ENCODE data around the gene KIAA1217. TPM values are rescaled to one million over a fixed set of nuclear protein-coding genes. Genes with fewer than 3 reads are reported as not detected.

The KIAA1217 gene
- polyA plus RNA-seq, 1 donor from 2014 or later = 0.22 TPM

- Histone ChIP-seq H4K20me1 (ENCODE audit: insufficient read depth) (no peaks in the 10 kb centered on the region), H3F3A (ENCODE audit: insufficient read depth, low read length, poor library complexity, severe bottlenecking) (no peaks in the 10 kb centered on the region), H3K9ac (ENCODE audit: low read length) (no peak overlapping the region), H3K36me3 (ENCODE audit: insufficient read depth, low read length) (no peaks in the 10 kb centered on the region), H3K9me3 (ENCODE audit: low read length) (no peaks in the 10 kb centered on the region), H3K9me2 (ENCODE audit: insufficient read depth, low read length) (no peaks in the 10 kb centered on the region), H3K4me3 (ENCODE audit: low read length) (no peak overlapping the region), H3K27ac (ENCODE audit: low read length) (no peak overlapping the region), H2AFZ (ENCODE audit: low read depth, low read length) (no peak overlapping the region), H3K79me2 (replicated peaks; ENCODE audit: insufficient read depth, low read length) (no peaks in the 10 kb centered on the region), H3K27me3 (ENCODE audit: insufficient read depth, low read depth, low read length) (no peaks in the 10 kb centered on the region), H3K4me2 (ENCODE audit: low read length) (no peak overlapping the region)
- TF ChIP-seq EP300 (conservative IDR thresholded peaks at IDR 0.05; ENCODE audit: poor library complexity, severe bottlenecking) (no peak), REST (IDR thresholded peaks at IDR 0.05; ENCODE audit: borderline replicate concordance) (no peak), CTCF (IDR thresholded peaks at IDR 0.05; ENCODE audit: poor library complexity, severe bottlenecking) (no peak), EZH2 (IDR thresholded peaks at IDR 0.05; ENCODE audit: borderline replicate concordance, insufficient read depth, low read length, poor library complexity, severe bottlenecking) (no peak), POLR2AphosphoS5 (IDR thresholded peaks at IDR 0.05) (no peak), MXI1 (conservative IDR thresholded peaks at IDR 0.05; ENCODE audit: poor library complexity, severe bottlenecking) (no peak), TAF1 (IDR thresholded peaks at IDR 0.05; ENCODE audit: low read depth) (no peak), RAD21 (conservative IDR thresholded peaks at IDR 0.05) (no peak), SMC3 (conservative IDR thresholded peaks at IDR 0.05; ENCODE audit: poor library complexity) (no peak)
These were observed 172.5 kb downstream of the KIAA1217 start for GRCh38 chr10:24381235-24382010.

DNA sequence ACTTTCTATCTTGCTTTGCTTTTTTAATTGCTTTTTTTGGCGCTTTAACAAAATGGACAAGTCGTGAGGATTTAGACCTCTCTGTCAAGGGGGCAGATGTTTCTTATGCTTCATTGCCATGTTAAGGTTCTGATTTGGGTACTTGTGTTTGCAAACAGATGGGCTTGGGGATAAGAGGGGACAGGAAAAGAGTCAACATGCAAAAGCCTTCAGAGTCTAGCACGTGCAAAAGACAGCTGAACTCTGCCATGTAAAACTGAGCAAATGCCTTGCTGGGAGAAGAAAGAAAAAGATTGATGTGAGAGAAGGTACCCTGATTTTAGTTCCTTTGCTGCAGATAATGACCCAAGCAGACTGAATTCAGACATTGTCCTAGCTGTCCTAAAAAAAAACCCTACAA, 173.1 kb downstream of the KIAA1217 start:
- H3K4me2 ChIP-seq (ENCODE audit: low read length) = no peak overlapping the region
- H3K9ac ChIP-seq (ENCODE audit: low read length) = no peak overlapping the region

More for the DNA sequence above, 173.1 kb downstream of the KIAA1217 start:
- no peaks in the 10 kb centered on the region for H3K79me2 ChIP-seq (replicated peaks; ENCODE audit: insufficient read depth, low read length)
- no peak overlapping the region for H2AFZ ChIP-seq (ENCODE audit: low read depth, low read length)
- no peaks in the 10 kb centered on the region for H4K20me1 ChIP-seq (ENCODE audit: insufficient read depth)
- H3K9me2 ChIP-seq (ENCODE audit: insufficient read depth, low read length) = no peaks in the 10 kb centered on the region
- no peaks in the 10 kb centered on the region for H3K36me3 ChIP-seq (ENCODE audit: insufficient read depth, low read length)
- no peaks in the 10 kb centered on the region for H3F3A ChIP-seq (ENCODE audit: insufficient read depth, low read length, poor library complexity, severe bottlenecking)
- TF ChIP-seq REST (IDR thresholded peaks at IDR 0.05; ENCODE audit: borderline replicate concordance) = no peak
- no peak for TF ChIP-seq CTCF (IDR thresholded peaks at IDR 0.05; ENCODE audit: poor library complexity, severe bottlenecking)
- TF ChIP-seq TAF1 (IDR thresholded peaks at IDR 0.05; ENCODE audit: low read depth) = no peak
- TF ChIP-seq MXI1 (conservative IDR thresholded peaks at IDR 0.05; ENCODE audit: poor library complexity, severe bottlenecking) = no peak
- TF ChIP-seq RAD21 (conservative IDR thresholded peaks at IDR 0.05) = no peak
- no peak for TF ChIP-seq EZH2 (IDR thresholded peaks at IDR 0.05; ENCODE audit: borderline replicate concordance, insufficient read depth, low read length, poor library complexity, severe bottlenecking)
- no peaks in the 10 kb centered on the region for H3K27me3 ChIP-seq (ENCODE audit: insufficient read depth, low read depth, low read length)
- H3K9me3 ChIP-seq (ENCODE audit: low read length) = no peaks in the 10 kb centered on the region
- H3K27ac ChIP-seq (ENCODE audit: low read length) = no peak overlapping the region
- H3K4me3 ChIP-seq (ENCODE audit: low read length) = no peak overlapping the region
